H1 (cell line): Measurements from ENCODE around the gene CCR9. TPM values are rescaled to one million over a fixed set of nuclear protein-coding genes. Genes with fewer than 3 reads are reported as not detected.

Experiments
- CTCF ChIA-PET: fragments of 300-600 bp; sonication (Branson Sonifier 250); formaldehyde crosslinking; loops from one replicate; lab custom pipeline; 2021; ENCODE audit not compliant: partially characterized antibody; lab: Charles Lee
- POLR2A ChIA-PET: fragments of 300-600 bp; sonication (Branson Sonifier 250); formaldehyde crosslinking; loops from one replicate; lab custom pipeline; 2021; ENCODE audit warnings: inconsistent platforms; ENCODE audit not compliant: partially characterized antibody; lab: Charles Lee
- DNase-seq, 2 experiments: peaks; one replicate each; pipeline versions ENCODE4 v3.0.0 to v3.0.0-alpha.2; 2010 to 2022; ENCODE audit warnings: low spot score in 2 of 2, low read depth in 1 of 2, mixed read lengths in 1 of 2
- FAIRE-seq: peaks from 2 replicates; lab custom pipeline; 2011; peaks lifted over from hg19 to GRCh38; lab: Jason Lieb, UNC
- H2AFZ ChIP-seq: 2 replicates; pipeline ENCODE4 v1.8.1; 2012; ENCODE audit warnings: low read length, inconsistent platforms
- H2AK5ac ChIP-seq: 2 replicates; pipeline ENCODE4 v1.6.1; 2013; ENCODE audit warnings: low read depth, low read length
- H2BK120ac ChIP-seq: replicated peaks from 2 replicates; pipeline ENCODE3; 2013; ENCODE audit warnings: low read depth, low read length, inconsistent platforms
- H2BK12ac ChIP-seq: 2 replicates; pipeline ENCODE4 v1.6.1; 2013; ENCODE audit warnings: low read depth, low read length
- H2BK15ac ChIP-seq: 2 replicates; pipeline ENCODE4 v1.6.1; 2013; ENCODE audit warnings: low read length
- H2BK20ac ChIP-seq: 2 replicates; pipeline ENCODE4 v1.6.1; 2013; ENCODE audit warnings: low read length
- H2BK5ac ChIP-seq: 2 replicates; pipeline ENCODE4 v1.6.1; 2013; ENCODE audit warnings: low read depth, low read length
- H3K14ac ChIP-seq: 2 replicates; pipeline ENCODE4 v1.6.1; 2013; ENCODE audit warnings: inconsistent platforms; ENCODE audit not compliant: insufficient read length
- H3K18ac ChIP-seq: 2 replicates; pipeline ENCODE4 v1.6.1; 2013; ENCODE audit warnings: low read length; ENCODE audit errors: extremely low read depth
- H3K23ac ChIP-seq: 2 replicates; pipeline ENCODE4 v1.6.1; 2013; ENCODE audit warnings: inconsistent platforms; ENCODE audit not compliant: insufficient read length
- H3K23me2 ChIP-seq: 2 replicates; pipeline ENCODE4 v1.6.1; 2013; ENCODE audit warnings: low read depth, low read length
- H3K27ac ChIP-seq: 2 replicates; pipeline ENCODE4 v1.6.1; 2011; ENCODE audit warnings: low read depth, low read length, inconsistent platforms
- H3K27me3 ChIP-seq, 4 experiments: replicated peaks in 1 of 4; 1 replicate in 1 of 4; 2 replicates in 3 of 4; pipeline versions ENCODE4 v1.6.1 to v1.8.1; 2011 to 2013; ENCODE audit warnings: low read length in 3 of 4, mild to moderate bottlenecking in 3 of 4, inconsistent platforms in 2 of 4, mixed read lengths in 2 of 4, moderate library complexity in 1 of 4; ENCODE audit not compliant: control insufficient read depth in 3 of 4, insufficient read depth in 3 of 4; ENCODE audit errors: extremely low read depth in 1 of 4
- H3K36me3 ChIP-seq, 4 experiments: 2 replicates each; pipeline versions ENCODE4 v1.6.1 to v1.8.1; 2011 to 2013; ENCODE audit warnings: mild to moderate bottlenecking in 4 of 4, low read length in 3 of 4, moderate library complexity in 2 of 4, control low read depth in 1 of 4, inconsistent platforms in 1 of 4; ENCODE audit not compliant: insufficient read depth in 4 of 4, control insufficient read depth in 2 of 4
- H3K4ac ChIP-seq: replicated peaks from 2 replicates; pipeline ENCODE3; 2013; ENCODE audit warnings: low read length, low read depth, mixed read lengths, inconsistent platforms; ENCODE audit not compliant: insufficient read length
- H3K4me1 ChIP-seq, 4 experiments: replicated peaks in 1 of 4; 1 replicate in 1 of 4; 2 replicates in 3 of 4; pipeline versions ENCODE4 v1.6.1 to v1.8.1; 2011 to 2013; ENCODE audit warnings: low read length in 3 of 4, inconsistent platforms in 2 of 4, mixed read lengths in 1 of 4; ENCODE audit not compliant: insufficient read depth in 4 of 4, control insufficient read depth in 3 of 4
- H3K4me2 ChIP-seq, 2 experiments: 2 replicates each; pipeline versions ENCODE4 v1.6.1 to v1.8.1; 2011 to 2013; ENCODE audit warnings: low read depth in 2 of 2, low read length in 2 of 2, control low read depth in 1 of 2, inconsistent platforms in 1 of 2, mild to moderate bottlenecking in 1 of 2; ENCODE audit not compliant: insufficient read depth in 1 of 2
- H3K4me3 ChIP-seq, 4 experiments: fragments of 200-600, 300-600 bp in 1 of 4; sonication (generic), shearing (Covaris generic), sonication (Bioruptor Twin) in 1 of 4; 2 replicates each; pipeline versions ENCODE4 v1.5.1 to v1.8.1; 2011 to 2016; ENCODE audit warnings: low read length in 4 of 4, low read depth in 3 of 4, control low read depth in 2 of 4, inconsistent platforms in 2 of 4, mild to moderate bottlenecking in 2 of 4, mixed read lengths in 1 of 4, moderate library complexity in 1 of 4; ENCODE audit not compliant: insufficient read depth in 2 of 4; ENCODE audit errors: extremely low read depth in 1 of 4
- H3K56ac ChIP-seq: replicated peaks from 2 replicates; pipeline ENCODE3; 2013; ENCODE audit warnings: low read depth, mild to moderate bottlenecking, mixed read lengths, low read length, inconsistent platforms; ENCODE audit not compliant: insufficient read length
- H3K79me1 ChIP-seq: 2 replicates; pipeline ENCODE4 v1.6.1; 2013; ENCODE audit warnings: low read depth, low read length, control low read depth
- H3K79me2 ChIP-seq, 2 experiments: 2 replicates each; pipeline versions ENCODE4 v1.6.1 to v1.8.1; 2012 to 2013; ENCODE audit warnings: low read length in 2 of 2, mild to moderate bottlenecking in 2 of 2, inconsistent platforms in 1 of 2; ENCODE audit not compliant: insufficient read depth in 2 of 2, control insufficient read depth in 1 of 2
- H3K9ac ChIP-seq, 4 experiments: replicated peaks in 1 of 4; 1 replicate in 1 of 4; 2 replicates in 3 of 4; pipeline versions ENCODE4 v1.6.1 to v1.8.1; 2011 to 2013; ENCODE audit warnings: low read depth in 3 of 4, low read length in 3 of 4, control low read depth in 2 of 4, mild to moderate bottlenecking in 2 of 4, moderate library complexity in 2 of 4, inconsistent platforms in 1 of 4; ENCODE audit errors: extremely low read depth in 1 of 4
- H3K9me3 ChIP-seq, 2 experiments: 2 replicates each; pipeline versions ENCODE4 v1.6.1 to v1.8.1; 2012 to 2013; ENCODE audit warnings: mild to moderate bottlenecking in 2 of 2, moderate library complexity in 2 of 2, control low read depth in 1 of 2, inconsistent platforms in 1 of 2, low read depth in 1 of 2, low read length in 1 of 2, mixed read lengths in 1 of 2; ENCODE audit not compliant: insufficient read depth in 2 of 2
- H4K20me1 ChIP-seq, 2 experiments: replicated peaks in 1 of 2; 2 replicates each; pipeline versions ENCODE3 to v1.8.1; 2011 to 2013; ENCODE audit warnings: inconsistent platforms in 2 of 2, low read length in 2 of 2, mild to moderate bottlenecking in 1 of 2; ENCODE audit not compliant: insufficient read depth in 2 of 2, control insufficient read depth in 1 of 2
- H4K5ac ChIP-seq: 2 replicates; pipeline ENCODE4 v1.6.1; 2013; ENCODE audit warnings: low read length, low read depth, mixed read lengths, inconsistent platforms; ENCODE audit not compliant: insufficient read length
- H4K8ac ChIP-seq: 2 replicates; pipeline ENCODE4 v1.8.0; 2013; ENCODE audit warnings: mild to moderate bottlenecking, moderate library complexity, low read length, inconsistent platforms; ENCODE audit not compliant: insufficient read depth; ENCODE audit errors: extremely low read depth
- H4K91ac ChIP-seq: replicated peaks from 2 replicates; pipeline ENCODE3; 2013; ENCODE audit warnings: low read length, mixed read lengths, inconsistent platforms; ENCODE audit not compliant: insufficient read length
- JUN ChIP-seq: IDR thresholded peaks from 2 replicates; pipeline ENCODE4 v1.6.1; 2011; ENCODE audit warnings: low read depth, mild to moderate bottlenecking, improper control_type of control experiment, low read length
- RXRA ChIP-seq: IDR thresholded peaks from 2 replicates; pipeline ENCODE4 v1.6.1; 2011; ENCODE audit warnings: low read depth, mild to moderate bottlenecking, low read length, moderate library complexity; ENCODE audit not compliant: insufficient read depth
- WGBS, 2 experiments: shearing (Covaris generic) in 1 of 2; methylation state at CpG; one replicate each; pipeline versions ENCODE4 v1.1.6 to v1.1.7; 2013 to 2015; ENCODE audit warnings: low lambda C conversion rate in 2 of 2, mixed read lengths in 2 of 2, inconsistent platforms in 1 of 2, low coverage in 1 of 2, missing lambda C conversion rate in 1 of 2; ENCODE audit not compliant: insufficient replicate concordance in 2 of 2, insufficient coverage in 1 of 2, insufficient read length in 1 of 2; ENCODE audit errors: extremely low coverage in 1 of 2, missing lambda C conversion rate in 1 of 2; 5-methylcytosine and 5-hydroxymethylcytosine counted together
- polyA plus RNA-seq, 7 experiments: library from polyadenylated mRNA; depleted of rRNA in 3 of 7; stranded (reverse) in 5 of 7; unstranded in 2 of 7; fragments of >200 nt in 5 of 7; fragments of 200-250 nt in 2 of 7; gene quantifications; 1 replicate in 5 of 7; 2 replicates in 1 of 7; 4 replicates in 1 of 7; pipeline versions ENCODE4 v1.2.1 to v1.2.3, GENCODE V29; 2011 to 2013; ENCODE audit warnings: missing spikeins in 2 of 7, mixed read lengths in 2 of 7
- total RNA-seq: library from RNA; stranded (reverse); fragmentation: NEBNext Ultra II Directional; extraction: Animal tissue kit (Norgen Biotek cat#: 25700); gene quantifications from 2 replicates; pipeline ENCODE4 v1.2.1, GENCODE V29; 2021

The CCR9 gene
- total and polyA plus RNA-seq, 2 of the 8 experiments (the other 6 are each of a cell fraction or from before 2014, with no cell fraction given): not detected

GRCh38 chr3:45915518-45916231 lies 29.3 kb downstream of the CCR9 start:
- peaks cover 2 to 3% of the 10 kb centered on the region in 2 experiments for H4K20me1 ChIP-seq
- no peak overlapping the region for H3K23ac ChIP-seq
- H2BK12ac ChIP-seq: no peak overlapping the region
- no peak overlapping the region for H3K4ac ChIP-seq
- no peak overlapping the region for H2AK5ac ChIP-seq
- CTCF ChIA-PET: interaction anchor here (1.2 kb wide), 1 partner anchor 8 kb away, joined by 3 read pairs; no protein-coding TSS in a partner anchor
- no peak overlapping the region for H2BK15ac ChIP-seq
- WGBS, 2 experiments: 78% methylated on average over 12 of the region's 13 CpGs; no CpG with 5 or more reads in 1 of the 2 experiments
- H2BK5ac ChIP-seq: no peak overlapping the region
- H3K23me2 ChIP-seq: no peaks in the 10 kb centered on the region
- no peak overlapping the region for H3K14ac ChIP-seq
- H3K18ac ChIP-seq: no peak overlapping the region
- H3K4me2 ChIP-seq: no peak overlapping the region
- 0 out of 2 replicates have a peak, but pooled peaks have one; percentile 37 for TF ChIP-seq RXRA
- no peak for TF ChIP-seq JUN
- no peaks in the 10 kb centered on the region for H3K79me1 ChIP-seq
- H3K9me3 ChIP-seq: no peaks in the 10 kb centered on the region
- no peaks in the 10 kb centered on the region; a peak in 1 of 7 replicates for H3K4me1 ChIP-seq
- H3K27me3 ChIP-seq: peaks cover 0 to 5% (median 0%) of the 10 kb centered on the region in 4 experiments; a peak in 3 of 7 replicates
- H4K5ac ChIP-seq: no peak overlapping the region
- no peak for DNase-seq
- FAIRE-seq: no peak
- no peak overlapping the region for H2AFZ ChIP-seq
- no peak overlapping the region for H2BK120ac ChIP-seq
- POLR2A ChIA-PET: interaction anchor here (1.3 kb wide), 1 partner anchor 17 kb away, joined by 4 read pairs; no protein-coding TSS in a partner anchor
- H3K36me3 ChIP-seq: peaks cover 0 to under 1% (median 0%) of the 10 kb centered on the region in 4 experiments; a peak in 1 of 8 replicates
- no peak overlapping the region for H4K91ac ChIP-seq
- no peak overlapping the region for H3K27ac ChIP-seq
- no peak overlapping the region for H2BK20ac ChIP-seq
- H3K56ac ChIP-seq: no peak overlapping the region
- no peak overlapping the region for H3K4me3 ChIP-seq
- no peaks in the 10 kb centered on the region for H3K79me2 ChIP-seq
- H4K8ac ChIP-seq: no peak overlapping the region
- no peak overlapping the region for H3K9ac ChIP-seq
